Measurements from ENCODE around the gene PNRC1. TPM values are rescaled to one million over a fixed set of nuclear protein-coding genes. Genes with fewer than 3 reads are reported as not detected.
"Not testable (repeated sequence)": the region's sequence is repeated elsewhere in the genome, so short reads cannot be mapped to it uniquely, and the experiment has no call there.

PNRC1 gene
- total and polyA plus RNA-seq, 8 donors: 143 to 186 (median 159) TPM

GRCh38 chr6:89034586-89035251, 45.8 kb upstream of the PNRC1 start:
- no peaks in the 10 kb centered on the region for H3K36me3 ChIP-seq
- intact Hi-C loops (cut with DNase I): no loop called here
- peak overlapping the region; percentile 83 to 91 for H3K27ac ChIP-seq
- peaks cover 0 to 13% of the 10 kb centered on the region in 2 donors for H3K9me3 ChIP-seq
- peaks cover 11 to 49% of the 10 kb centered on the region in 2 donors for H3K4me1 ChIP-seq
- H3K27me3 ChIP-seq: no peaks in the 10 kb centered on the region
- DNase-seq (peak in 1 of 4 donors; percentile 50), ATAC-seq (peak; percentile 50)
- TF ChIP-seq CTCF (IDR thresholded peaks at IDR 0.05): no peak
- no peak overlapping the region for H3K4me3 ChIP-seq

GRCh38 chr6:89035252-89036101, 45.1 kb upstream of the PNRC1 start:
- H3K27ac ChIP-seq: peak overlapping the region; percentile 83 to 91
- H3K27me3 ChIP-seq: no peaks in the 10 kb centered on the region
- no peak overlapping the region for H3K4me3 ChIP-seq
- H3K4me1 ChIP-seq: peaks cover 11 to 49% of the 10 kb centered on the region in 2 donors
- no peak for TF ChIP-seq CTCF (IDR thresholded peaks at IDR 0.05)
- DNase-seq (peak in 3 of 4 donors; percentile 79 to 92 (median 83)), ATAC-seq (peak; percentile 83)
- peaks cover 0 to 13% of the 10 kb centered on the region in 2 donors for H3K9me3 ChIP-seq
- H3K36me3 ChIP-seq: no peaks in the 10 kb centered on the region
- intact Hi-C loops (cut with DNase I): no loop called here

- peak; percentile 15 for ATAC-seq
- no peak for TF ChIP-seq CTCF (IDR thresholded peaks at IDR 0.05)
- peak in 1 of 4 donors; percentile 60 for DNase-seq
- Histone ChIP-seq H3K4me1 (peaks cover 11 to 49% of the 10 kb centered on the region in 2 donors), H3K27ac (peak overlapping the region; percentile 83 to 91), H3K36me3 (no peaks in the 10 kb centered on the region), H3K9me3 (peaks cover 0 to 13% of the 10 kb centered on the region in 2 donors), H3K27me3 (no peaks in the 10 kb centered on the region), H3K4me3 (no peak overlapping the region)
- intact Hi-C loops (cut with DNase I): no loop called here
These were observed 43.2 kb upstream of the PNRC1 start for GRCh38 chr6:89037141-89037900.

GRCh38 chr6:89037901-89038293, 42.7 kb upstream of the PNRC1 start:
- ATAC-seq; intact Hi-C loops (cut with DNase I); H3K27me3 ChIP-seq; DNase-seq; H3K36me3 ChIP-seq; H3K4me3 ChIP-seq: not testable (repeated sequence)
- H3K4me1 ChIP-seq: peaks cover 11 to 43% of the 10 kb centered on the region in 2 donors
- H3K27ac ChIP-seq: peak overlapping the region in 1 of 2 donors; percentile 91
- H3K9me3 ChIP-seq: peaks cover 0 to 13% of the 10 kb centered on the region in 2 donors

- intact Hi-C loops (cut with DNase I): no loop called here
- Histone ChIP-seq H3K4me3 (no peak overlapping the region), H3K9me3 (peaks cover 0 to 11% of the 10 kb centered on the region in 2 donors), H3K36me3 (no peaks in the 10 kb centered on the region), H3K4me1 (peaks cover 0 to 27% of the 10 kb centered on the region in 2 donors), H3K27me3 (no peaks in the 10 kb centered on the region), H3K27ac (no peak overlapping the region)
- TF ChIP-seq CTCF (IDR thresholded peaks at IDR 0.05): no peak
- no peak for DNase-seq
- ATAC-seq: no peak
These were observed 37.9 kb upstream of the PNRC1 start for GRCh38 chr6:89042664-89043063.

All from left lung (tissue), 10 donors.